ENCODE results near the gene SCUBE1. TPM values are rescaled to one million over a fixed set of nuclear protein-coding genes. Genes with fewer than 3 reads are reported as not detected.

SCUBE1 gene
- total and polyA plus RNA-seq, 2 donors from 2014 or later = 2.3 to 7.1 TPM

- FAIRE-seq = no peak
- Histone ChIP-seq H3K27me3 (ENCODE audit: control insufficient read depth, insufficient read depth, low read length) (no peaks in the 10 kb centered on the region), H3K4me3 (ENCODE audit: low read length in 3 of 3) (no peak overlapping the region), H3K36me3 (ENCODE audit: control insufficient read depth in 2 of 3, insufficient read depth in 3 of 3, low read length in 3 of 3) (peaks cover 0 to 3% (median 0%) of the 10 kb centered on the region in 3 donors), H3K9ac (ENCODE audit: low read length in 3 of 3) (no peak overlapping the region), H3K9me3 (ENCODE audit: control insufficient read depth in 2 of 3, insufficient read depth in 1 of 3, low read length in 3 of 3) (peaks cover 0 to 2% (median 0%) of the 10 kb centered on the region in 3 donors), H3K4me1 (ENCODE audit: control insufficient read depth in 2 of 3, insufficient read depth in 2 of 3, low read depth in 1 of 3, low read length in 3 of 3) (peaks cover 0 to 5% (median 0%) of the 10 kb centered on the region in 3 donors), H3K27ac (ENCODE audit: low read depth in 2 of 2, low read length in 2 of 2) (no peak overlapping the region)
- intact Hi-C loops (cut with DNase I) = no loop called here
- DNase-seq = no peak
- no peak for TF ChIP-seq CTCF (IDR thresholded peaks at IDR 0.05; ENCODE audit: borderline replicate concordance, extremely low read depth, insufficient read depth)
Observed at GRCh38 chr22:43333156-43333555, 10.0 kb downstream of the SCUBE1 start.

- Histone ChIP-seq H3K9me3 (ENCODE audit: control insufficient read depth in 2 of 3, insufficient read depth in 1 of 3, low read length in 3 of 3) (peaks cover 0 to 2% (median 0%) of the 10 kb centered on the region in 3 donors), H3K4me1 (ENCODE audit: control insufficient read depth in 2 of 3, insufficient read depth in 2 of 3, low read depth in 1 of 3, low read length in 3 of 3) (peaks cover 0 to 5% (median 0%) of the 10 kb centered on the region in 3 donors), H3K27ac (ENCODE audit: low read depth in 2 of 2, low read length in 2 of 2) (no peak overlapping the region), H3K27me3 (ENCODE audit: control insufficient read depth, insufficient read depth, low read length) (no peaks in the 10 kb centered on the region), H3K4me3 (ENCODE audit: low read length in 3 of 3) (no peak overlapping the region), H3K36me3 (ENCODE audit: control insufficient read depth in 2 of 3, insufficient read depth in 3 of 3, low read length in 3 of 3) (peaks cover 0 to 3% (median 0%) of the 10 kb centered on the region in 3 donors), H3K9ac (ENCODE audit: low read length in 3 of 3) (no peak overlapping the region)
- TF ChIP-seq CTCF (IDR thresholded peaks at IDR 0.05; ENCODE audit: borderline replicate concordance, extremely low read depth, insufficient read depth) = no peak
- intact Hi-C loops (cut with DNase I) = no loop called here
- FAIRE-seq (no peak), DNase-seq (no peak)
Observed at GRCh38 chr22:43331698-43332097, 11.5 kb downstream of the SCUBE1 start.

- Histone ChIP-seq H3K9me3 (ENCODE audit: control insufficient read depth in 2 of 3, insufficient read depth in 1 of 3, low read length in 3 of 3) (peaks cover 0 to 2% (median 0%) of the 10 kb centered on the region in 3 donors), H3K27me3 (ENCODE audit: control insufficient read depth, insufficient read depth, low read length) (no peaks in the 10 kb centered on the region), H3K36me3 (ENCODE audit: control insufficient read depth in 2 of 3, insufficient read depth in 3 of 3, low read length in 3 of 3) (peaks cover 0 to 3% (median 0%) of the 10 kb centered on the region in 3 donors), H3K4me3 (ENCODE audit: low read length in 3 of 3) (no peak overlapping the region), H3K4me1 (ENCODE audit: control insufficient read depth in 2 of 3, insufficient read depth in 2 of 3, low read depth in 1 of 3, low read length in 3 of 3) (peaks cover 0 to 5% (median 0%) of the 10 kb centered on the region in 3 donors), H3K27ac (ENCODE audit: low read depth in 2 of 2, low read length in 2 of 2) (no peak overlapping the region), H3K9ac (ENCODE audit: low read length in 3 of 3) (no peak overlapping the region)
- intact Hi-C loops (cut with DNase I) = no loop called here
- no peak for TF ChIP-seq CTCF (IDR thresholded peaks at IDR 0.05; ENCODE audit: borderline replicate concordance, extremely low read depth, insufficient read depth)
- FAIRE-seq = no peak
- peak in 2 of 5 donors; percentile 51 to 82 for DNase-seq
Observed at GRCh38 chr22:43331069-43331451, 12.1 kb downstream of the SCUBE1 start.

Measured in kidney (tissue), 14 donors.